HT1080 (cell line): ENCODE measurements around the gene MELTF. TPM values are rescaled to one million over a fixed set of nuclear protein-coding genes. Genes with fewer than 3 reads are reported as not detected.

Experiments used
- DNase-seq: peaks from one replicate; pipeline ENCODE4 v3.0.0-alpha.2; 2015; ENCODE audit warnings: low read depth
- total RNA-seq: library from RNA; depleted of rRNA; stranded (reverse); fragments of >200 nt; shearing (Covaris generic); gene quantifications from 2 replicates; pipeline ENCODE4 v1.2.3, GENCODE V29; 2014

MELTF gene
- total RNA-seq, 1 experiment from 2014 or later = 97.0 TPM

DNA sequence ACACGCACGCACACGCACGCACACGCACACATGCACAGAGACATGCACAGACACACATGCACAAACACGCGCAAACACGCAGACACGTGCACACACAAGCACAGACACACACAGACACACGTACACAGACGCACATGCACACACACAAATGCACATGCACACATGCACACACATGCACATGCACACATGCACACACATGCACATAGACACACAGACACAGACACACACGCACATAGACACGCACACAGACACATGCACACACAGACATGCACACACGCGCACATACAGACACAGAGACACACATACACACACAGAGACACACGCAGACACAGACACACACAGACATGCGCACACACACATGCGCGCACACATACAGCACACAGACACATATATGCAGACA lies 34.6 kb downstream of the MELTF start:
- DNase-seq = no peak

DNA sequence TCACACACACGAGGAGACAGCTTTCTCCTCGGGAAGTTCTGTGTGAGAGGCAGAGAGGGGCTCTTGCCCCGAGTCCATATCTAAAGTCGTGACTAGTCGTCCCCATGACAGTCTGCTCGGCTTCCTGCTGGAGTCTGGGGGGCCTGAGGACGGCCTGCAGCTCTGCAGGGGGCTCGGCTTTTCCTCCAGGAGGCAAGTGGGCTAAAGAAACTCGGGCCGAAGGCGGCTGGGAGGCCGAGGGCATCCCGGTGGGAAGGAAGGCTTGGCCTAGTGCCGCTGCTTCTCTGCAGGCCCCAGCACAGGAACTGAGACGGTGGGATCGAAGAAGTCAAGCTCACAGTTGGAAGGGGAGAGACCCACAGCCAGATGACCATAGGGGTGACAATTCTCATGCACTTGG lies 35.6 kb downstream of the MELTF start:
- DNase-seq = no peak

DNA sequence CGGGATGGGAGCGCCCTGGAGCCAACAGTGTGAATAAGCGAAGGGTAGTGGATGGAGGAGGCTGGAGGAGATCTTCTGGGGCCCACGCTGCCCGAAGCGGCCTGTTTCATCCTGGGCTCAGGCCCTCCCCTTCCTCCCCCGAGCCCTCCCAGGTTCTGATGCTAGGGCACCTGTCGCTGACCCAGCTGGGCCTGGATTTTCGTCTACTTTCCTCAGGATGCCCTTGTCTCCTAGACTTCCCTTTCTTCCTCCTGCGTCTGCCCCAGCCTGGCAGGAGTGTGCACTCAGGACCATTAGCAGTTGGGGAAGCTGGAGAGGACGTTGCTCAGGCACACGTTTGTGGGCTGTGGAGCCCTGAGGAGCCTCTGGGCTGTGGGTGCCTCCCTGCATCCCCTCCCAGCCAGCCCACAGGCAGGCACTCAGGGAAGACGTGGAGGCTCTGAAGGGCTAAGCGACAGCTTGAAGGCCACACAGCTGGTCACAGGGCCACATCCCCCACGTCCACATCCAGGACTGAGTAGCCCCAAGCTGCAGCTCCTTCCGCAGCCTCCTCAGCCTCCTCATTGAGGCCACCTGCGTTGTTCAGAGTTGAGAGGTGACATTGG lies 37.1 kb downstream of the MELTF start:
- DNase-seq = no peak

DNA sequence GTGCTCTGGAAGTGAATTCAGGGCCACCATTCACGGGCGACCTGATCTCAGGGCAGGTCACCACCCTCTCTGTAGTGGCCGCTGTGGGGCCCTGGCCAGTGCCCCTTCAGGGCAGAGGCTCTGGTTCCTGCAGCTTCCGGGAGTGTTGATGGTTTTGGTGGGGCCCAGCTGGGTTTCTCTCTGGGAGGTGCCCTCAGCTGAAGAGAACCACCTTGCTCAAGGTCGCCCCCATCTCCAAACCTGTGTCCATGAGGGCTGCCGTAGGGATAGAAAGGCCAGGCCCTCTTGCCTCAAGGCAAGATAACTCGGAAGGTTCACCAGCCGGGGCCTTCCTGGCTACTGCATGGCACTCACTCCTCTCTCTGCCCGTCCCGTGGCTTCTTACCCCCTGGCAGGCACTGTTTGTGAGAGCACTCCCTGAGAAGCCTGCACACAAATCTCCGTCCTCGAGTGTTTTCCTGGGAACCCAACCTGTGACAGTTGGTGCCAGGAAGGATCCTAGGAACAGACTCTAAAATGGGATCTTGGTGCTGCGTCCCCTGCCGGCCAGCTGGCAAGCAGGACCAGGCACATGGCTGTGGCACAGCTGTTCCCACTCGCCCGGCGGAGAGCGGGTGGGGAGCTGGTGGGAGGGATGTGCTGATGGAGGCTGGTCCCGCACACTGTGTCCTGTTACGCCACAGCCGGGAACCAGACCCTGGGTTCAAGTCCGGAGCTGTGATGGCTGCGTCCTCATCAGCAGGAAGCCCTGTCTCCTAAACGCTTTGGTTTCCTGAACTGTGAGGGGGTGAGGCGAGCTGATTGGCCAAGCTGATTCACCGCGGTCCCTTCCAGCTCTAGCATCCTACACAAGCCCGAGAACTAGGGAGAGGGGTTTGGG lies 37.8 kb downstream of the MELTF start:
- DNase-seq = no peak

DNA sequence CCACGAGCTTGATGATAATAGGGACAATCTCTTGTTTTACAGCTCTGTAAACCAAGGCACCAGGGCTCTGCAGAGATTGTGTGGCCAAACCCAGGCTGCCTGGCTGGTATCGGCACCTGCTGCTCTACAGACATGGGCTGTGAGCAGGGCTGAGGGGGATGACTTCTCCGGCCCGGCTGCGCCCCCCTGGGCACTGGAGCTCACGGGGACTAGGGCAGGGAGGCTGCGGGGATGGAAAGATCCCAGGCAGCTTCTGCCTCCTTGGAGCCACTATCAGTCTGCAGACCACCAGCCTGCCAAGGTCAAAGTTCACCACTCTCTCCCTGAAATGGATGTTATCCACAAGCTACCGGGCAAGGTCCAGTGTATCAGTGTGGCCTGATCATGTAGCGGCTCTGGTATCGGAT lies 39.0 kb downstream of the MELTF start:
- DNase-seq = no peak

DNA sequence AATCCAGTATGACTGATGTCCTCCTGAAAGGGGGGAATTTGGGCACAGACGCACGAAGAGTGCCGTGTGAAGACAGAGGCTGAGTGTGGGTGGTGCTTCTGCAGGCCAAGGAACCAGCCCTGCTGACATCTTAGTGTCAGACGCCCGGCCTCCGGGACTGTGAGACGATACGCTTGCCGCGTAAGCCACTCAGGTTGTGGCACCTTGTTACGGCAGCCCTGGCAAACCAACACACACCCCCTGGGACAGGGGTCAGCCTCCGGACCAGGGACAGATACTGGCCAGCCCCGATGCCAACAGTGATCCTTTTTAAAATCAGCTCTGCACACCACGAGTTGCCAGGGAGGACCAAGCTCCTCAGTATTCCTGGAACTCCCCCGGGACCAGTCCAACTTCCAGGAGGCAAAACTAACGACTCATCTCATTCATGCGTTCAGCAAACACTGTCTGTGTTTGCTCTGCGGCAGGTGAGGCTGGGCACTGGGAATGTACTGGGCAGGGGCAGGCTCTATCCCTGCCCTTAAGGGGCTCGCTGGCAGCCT lies 39.8 kb downstream of the MELTF start:
- DNase-seq = no peak

DNA sequence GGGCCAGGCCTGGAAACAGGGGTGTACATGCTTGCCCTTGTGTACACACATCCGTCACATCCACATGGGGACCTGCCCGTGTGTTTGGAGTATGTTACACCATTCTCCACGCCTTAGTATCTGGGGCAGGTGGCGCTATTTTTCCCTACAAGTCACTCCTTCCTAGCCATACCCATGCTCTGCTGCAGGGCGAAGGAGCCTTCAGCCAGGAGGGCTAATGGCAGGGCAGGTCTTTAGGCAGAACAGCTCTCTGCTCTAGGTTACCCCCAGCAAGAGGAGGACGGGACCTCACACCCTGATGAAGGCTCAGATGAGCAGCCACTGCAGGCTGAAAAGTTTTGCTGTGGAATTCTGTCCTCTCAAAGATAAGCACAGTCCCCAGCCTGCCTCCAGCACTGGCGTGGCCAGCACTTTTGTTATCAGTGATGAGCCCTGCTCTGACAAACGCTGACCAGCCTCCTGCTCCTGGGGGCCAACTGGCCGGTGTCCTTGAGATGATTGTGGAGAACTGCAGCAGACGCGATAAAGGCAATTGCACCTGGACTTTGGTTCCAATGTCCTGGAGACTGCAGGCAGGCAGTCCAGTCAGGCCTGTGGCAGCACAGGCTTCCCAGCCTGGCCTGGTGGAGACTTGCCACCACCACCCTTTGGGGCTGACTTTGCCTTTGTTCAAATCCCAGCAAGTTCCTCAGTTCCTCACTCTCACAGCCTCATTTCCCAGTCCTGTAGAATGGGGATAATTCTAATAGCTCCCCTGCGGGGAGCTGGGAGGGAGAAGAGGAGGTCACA lies 41.2 kb downstream of the MELTF start:
- DNase-seq = peak; percentile 53

DNA sequence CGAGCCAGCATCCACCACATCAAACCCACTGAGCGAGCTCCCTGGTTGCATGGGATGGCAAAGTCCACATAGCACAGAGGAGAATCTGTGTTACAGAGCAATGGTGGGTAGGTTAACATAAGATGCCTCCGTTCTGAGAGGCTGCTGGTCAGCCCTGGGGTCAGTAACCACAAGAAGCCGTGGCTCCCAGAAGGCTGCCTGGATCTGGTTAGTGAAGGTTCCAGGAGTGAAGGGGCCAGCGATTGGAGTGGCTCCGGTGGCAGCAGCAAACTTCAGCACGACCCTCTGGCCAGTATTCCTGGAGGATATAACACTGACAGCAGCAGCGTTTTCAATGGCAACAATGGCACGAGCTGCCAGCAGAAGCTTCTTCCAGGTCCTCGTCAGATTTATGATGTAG lies 42.6 kb downstream of the MELTF start:
- DNase-seq = no peak

DNA sequence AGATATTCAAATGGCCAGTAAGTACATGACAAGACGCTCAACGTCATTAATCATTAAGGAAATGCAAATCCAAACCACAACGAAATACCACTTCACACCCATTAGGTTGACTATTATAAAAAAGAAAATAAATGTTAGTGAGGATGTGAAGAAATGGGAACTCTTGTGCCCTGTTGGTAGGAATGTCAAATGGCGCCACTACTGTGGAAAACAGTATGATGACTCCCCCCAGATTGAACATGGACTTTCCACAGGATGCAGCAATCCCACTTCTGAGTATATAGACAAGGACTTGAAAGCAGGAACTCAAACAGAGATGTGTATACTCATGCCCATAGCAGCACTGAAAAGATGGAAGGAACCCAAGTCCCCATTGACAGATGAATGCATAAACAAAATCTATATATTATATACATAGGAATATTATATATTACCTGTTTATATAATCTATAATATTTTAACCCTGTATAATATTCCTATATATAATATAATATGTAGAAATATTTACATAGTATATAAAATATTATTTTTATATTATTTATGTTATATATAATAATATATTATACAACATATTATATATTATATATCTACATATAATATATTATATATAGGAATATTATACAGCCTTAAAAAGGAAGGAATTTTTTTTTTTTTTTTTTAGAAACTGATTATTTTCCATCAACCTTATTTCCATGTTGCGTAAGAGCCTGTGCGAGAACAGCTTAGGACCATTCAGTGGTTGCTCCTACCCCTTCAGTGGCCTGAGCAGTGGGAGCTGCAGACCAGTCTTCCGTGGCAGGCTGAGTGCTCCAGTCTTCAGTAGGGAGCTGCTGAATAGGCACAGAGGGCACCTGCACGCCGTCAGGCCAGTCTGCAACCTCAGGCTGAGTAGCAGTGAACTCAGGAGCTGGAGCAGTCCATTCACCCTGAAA lies 43.4 kb downstream of the MELTF start:
- DNase-seq = no peak

DNA sequence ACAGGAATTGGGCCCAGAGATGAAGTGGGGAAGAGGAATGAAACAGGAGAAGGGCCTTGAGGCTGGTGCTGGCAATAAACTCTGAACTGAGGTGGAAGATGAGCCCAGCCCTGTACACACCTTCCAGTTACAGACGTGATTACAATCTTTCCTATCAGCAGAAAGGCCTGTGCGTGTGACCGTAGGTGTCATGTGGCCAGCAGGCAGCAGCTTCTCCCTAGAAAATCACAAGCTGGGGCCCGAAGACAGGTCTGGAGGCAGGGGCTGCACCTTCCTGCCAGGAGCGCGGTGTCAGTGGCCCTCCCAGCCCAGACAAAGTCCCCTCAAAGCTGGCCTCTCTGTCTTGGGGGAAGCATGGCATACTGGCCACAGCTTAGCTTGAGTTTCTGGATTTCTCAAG lies 44.3 kb downstream of the MELTF start:
- DNase-seq = no peak

DNA sequence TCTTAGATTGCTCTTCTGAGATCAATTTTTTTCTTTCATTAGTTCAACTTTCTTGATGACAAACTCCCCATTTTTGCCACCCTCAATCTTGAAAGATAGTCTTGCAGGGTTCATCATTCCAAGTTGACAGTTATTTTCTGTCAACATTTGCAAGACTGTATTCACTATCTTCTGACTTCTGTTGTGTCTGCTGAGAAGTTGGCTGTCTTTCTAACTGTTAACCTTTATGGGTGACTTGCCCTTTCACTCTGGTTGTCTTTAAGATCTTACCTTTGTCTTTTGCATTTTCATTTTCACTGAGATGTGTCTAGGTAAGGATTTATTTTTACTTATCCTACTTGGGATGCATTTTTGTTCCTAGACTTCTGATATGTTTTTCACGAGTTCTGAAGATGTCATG lies 46.4 kb downstream of the MELTF start:
- no peak for DNase-seq

DNA sequence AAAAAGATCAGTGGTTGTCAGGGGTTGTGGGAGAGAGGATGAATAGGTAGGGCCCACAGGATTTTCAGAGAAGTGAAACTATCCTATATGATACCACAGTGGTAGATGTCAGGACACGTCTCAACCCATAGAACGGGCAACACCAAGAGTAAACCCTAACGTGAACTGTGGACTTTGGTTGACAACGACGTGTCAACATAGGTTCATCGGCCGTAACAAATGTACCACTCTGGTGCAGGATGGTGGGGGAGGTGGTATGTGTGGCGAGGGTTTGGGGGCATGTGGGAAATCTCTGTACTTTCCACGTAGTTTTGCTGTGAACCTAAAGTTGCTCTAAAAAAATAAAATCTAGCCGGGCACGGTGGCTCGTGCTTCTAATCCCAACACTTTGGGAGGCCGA lies 48.0 kb downstream of the MELTF start:
- DNase-seq = no peak

DNA sequence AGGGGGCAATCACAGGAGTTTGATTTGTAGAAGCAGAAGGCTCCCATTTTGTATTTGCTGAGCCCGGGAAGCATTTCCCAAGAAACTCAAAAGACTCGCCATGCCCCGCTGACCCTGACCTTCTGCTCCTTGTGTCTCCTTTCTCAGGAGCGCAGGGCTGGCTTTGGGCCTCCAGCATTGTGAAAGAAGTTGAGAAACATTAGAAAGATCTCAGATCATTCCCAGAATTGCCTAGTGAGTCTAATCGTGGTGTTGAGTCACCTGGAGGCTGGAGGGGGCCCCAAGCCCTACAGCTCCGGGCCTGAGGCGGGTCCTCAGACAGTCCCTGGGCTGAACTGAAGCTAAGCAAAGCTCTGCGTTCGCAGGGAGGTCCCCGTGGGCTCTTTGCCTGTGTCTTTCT lies 50.1 kb downstream of the MELTF start:
- no peak for DNase-seq

DNA sequence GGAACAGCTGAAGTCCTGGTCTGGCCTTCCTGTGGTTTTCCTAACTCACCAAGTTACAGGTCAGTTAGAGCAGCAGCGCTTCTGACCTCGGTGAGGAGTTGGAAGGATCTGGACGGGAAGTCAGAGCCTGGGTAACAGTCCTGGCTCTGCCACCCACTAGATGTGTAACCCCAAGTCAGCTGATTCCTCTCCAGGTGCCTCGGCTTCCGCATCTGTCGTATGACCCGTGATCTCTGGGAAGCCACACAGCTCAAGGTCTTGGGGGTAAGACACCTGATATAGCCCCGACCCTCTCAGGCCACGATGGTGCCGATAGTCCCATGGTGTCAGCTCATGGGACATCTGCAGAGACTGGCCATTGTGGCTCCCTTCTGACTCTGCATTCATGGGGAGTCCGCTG lies 52.7 kb downstream of the MELTF start:
- DNase-seq = no peak

DNA sequence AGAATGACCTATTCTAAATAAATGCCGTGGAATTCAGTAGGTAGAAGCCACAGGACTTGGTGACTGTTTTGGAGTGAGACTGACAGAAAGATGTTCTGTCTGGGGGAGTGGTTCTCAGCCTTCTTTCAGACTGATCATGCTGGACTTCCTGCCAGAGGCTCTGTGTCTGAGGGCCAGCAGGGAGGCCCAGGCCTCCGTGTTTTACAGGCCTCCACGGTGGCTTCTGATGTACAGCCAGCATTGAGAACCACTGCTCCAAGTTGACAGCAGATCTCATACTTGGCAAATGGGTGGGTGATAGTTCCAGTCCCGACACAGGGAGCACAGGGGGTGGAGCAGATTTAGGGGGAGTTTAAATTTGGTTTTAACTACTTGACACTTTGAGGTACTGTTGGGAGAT lies 54.3 kb downstream of the MELTF start:
- no peak for DNase-seq

DNA sequence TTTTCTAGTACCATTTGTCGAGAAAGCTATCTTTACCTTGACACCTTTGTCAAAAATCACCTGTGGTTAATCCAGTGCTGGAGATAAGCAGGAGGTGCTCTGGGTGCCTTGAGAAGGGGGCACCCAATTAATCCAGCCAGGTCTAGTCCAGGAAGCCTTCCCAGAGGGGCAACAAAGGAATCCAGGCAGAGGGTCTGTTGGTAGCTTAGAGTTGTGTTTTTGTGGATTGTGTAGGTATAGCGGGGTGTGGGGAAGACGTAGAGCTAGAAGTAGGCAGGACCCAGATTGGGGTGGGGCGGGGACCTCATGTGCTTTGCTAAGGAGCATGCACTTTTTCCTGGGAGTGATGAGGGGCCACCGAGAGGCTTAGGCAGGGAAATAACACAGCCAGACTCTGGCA lies 55.0 kb downstream of the MELTF start:
- no peak for DNase-seq

DNA sequence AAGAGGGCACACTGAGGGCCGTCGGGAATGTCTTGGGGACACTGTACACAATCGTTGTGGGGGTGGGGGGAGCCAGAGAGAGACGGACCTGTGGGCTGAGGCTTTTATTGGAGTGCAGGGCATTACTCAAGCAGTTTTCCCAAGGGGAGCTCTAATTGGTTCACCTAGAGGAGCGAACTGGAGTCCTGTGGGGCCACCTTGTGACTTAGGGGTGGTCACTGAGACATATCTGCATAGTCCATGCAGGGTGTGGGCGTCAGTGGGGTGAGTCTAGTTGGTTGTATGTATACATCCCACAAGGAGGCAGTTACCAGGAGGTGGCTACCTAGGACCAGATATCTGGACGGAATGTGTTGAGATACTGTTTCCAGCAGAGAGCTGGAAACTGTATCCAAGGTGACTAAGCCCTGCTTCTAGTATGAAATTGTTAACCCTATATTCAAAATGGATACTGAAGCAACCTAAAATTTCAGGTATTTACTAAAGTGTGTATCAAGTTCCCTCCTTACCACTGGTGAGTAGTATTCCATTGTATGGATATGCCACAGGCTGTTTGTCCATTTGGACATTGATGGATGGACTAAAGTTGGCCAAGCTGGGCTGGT lies 58.4 kb downstream of the MELTF start:
- peak; percentile 56 for DNase-seq

DNA sequence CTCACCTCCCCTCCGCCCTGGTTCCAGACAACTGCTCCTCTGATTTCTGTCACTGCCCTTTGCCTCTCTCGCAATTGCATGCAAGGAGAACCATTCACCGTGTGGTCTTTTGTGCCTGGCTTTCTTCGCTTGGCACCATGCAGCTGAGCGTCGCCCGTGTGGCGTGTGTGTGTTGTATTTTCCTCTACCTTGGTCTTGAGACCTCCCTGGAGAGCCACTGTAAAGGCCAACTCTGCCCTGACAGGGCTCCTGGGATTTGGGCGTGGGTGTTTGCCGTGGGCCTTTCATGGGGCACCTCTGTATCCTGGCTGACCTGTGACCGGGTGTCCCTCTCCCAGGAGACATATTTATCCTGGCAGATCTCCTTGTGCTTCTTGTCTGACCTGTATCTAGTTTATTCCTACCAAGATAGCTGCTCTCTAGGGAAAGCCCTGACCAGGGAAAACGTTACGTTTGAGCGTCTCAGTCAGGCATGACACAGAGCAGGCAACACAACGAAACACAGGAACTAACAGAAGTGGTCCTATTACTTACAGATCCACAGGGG lies 59.0 kb downstream of the MELTF start:
- no peak for DNase-seq

DNA sequence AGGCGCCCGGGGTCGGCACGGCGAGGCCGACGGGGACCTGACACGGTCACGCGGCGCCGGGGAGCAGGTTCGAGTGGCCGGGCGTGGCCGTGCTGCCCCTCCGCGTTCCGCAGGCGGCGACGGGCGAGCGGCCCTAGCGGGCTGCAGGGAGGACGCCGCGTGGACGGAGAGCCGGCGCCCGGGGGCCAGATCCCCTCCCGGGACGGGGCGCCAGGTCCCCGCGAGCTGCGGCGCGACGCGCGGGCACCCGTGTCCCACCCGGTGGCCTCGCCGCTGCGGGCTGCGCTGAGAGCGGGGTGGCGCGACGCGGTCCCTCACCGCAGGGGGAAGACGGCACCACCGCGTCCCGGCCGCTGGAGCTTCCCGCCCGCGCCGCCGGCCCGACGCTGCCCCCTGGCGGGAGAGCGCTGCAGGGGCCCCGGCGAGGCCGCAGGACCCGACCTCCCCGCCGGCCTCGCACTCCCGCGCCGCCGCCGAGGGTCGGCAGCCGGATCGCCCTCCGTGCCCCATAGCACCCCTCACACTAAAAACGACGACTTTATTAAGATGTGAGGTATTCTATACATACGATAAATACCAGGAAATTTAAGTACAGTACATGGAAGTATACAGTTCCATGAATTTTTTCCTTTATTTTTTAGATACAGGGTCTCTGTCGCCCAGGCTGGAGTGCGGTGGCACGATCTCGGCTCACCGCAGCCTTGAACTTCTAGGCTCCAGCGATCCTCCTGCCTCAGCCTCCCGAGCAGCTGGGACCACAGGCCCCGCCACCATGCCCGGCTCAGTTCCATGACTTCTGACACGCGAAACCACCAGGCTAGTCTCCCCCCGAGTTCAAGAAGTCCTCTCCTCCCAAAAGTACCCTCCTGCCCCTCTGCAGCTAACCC lies 59.7 kb downstream of the MELTF start:
- DNase-seq = peak; percentile 54
